Muscle of leg (tissue), 11 donors: ENCODE data around the gene TRIB2. TPM values are rescaled to one million over a fixed set of nuclear protein-coding genes. Genes with fewer than 3 reads are reported as not detected.

Experiments
- DNase-seq: peaks from one replicate; pipeline ENCODE4 v3.0.0; 2013
- H3K27ac ChIP-seq: one replicate; pipeline ENCODE4 v1.5.1; 2013; ENCODE audit warnings: mild to moderate bottlenecking, low read length, control low read depth
- H3K27me3 ChIP-seq: one replicate; pipeline ENCODE4 v1.6.1; 2013; ENCODE audit warnings: low read length; ENCODE audit not compliant: control insufficient read depth, insufficient read depth
- H3K36me3 ChIP-seq: one replicate; pipeline ENCODE4 v1.6.1; 2013; ENCODE audit warnings: low read length; ENCODE audit not compliant: control insufficient read depth, insufficient read depth
- H3K4me1 ChIP-seq: one replicate; pipeline ENCODE4 v1.6.1; 2013; ENCODE audit warnings: low read length; ENCODE audit not compliant: control insufficient read depth, insufficient read depth
- H3K4me3 ChIP-seq: one replicate; pipeline ENCODE4 v1.5.1; 2013; ENCODE audit warnings: low read length, control low read depth
- H3K9me3 ChIP-seq: replicated peaks from 2 replicates; pipeline ENCODE4 v1.6.1; 2013; ENCODE audit warnings: low read depth, low read length; ENCODE audit not compliant: control insufficient read depth
- WGBS: methylation state at CpG from one replicate; pipeline ENCODE4 v1.1.5; 2013; ENCODE audit warnings: missing lambda C conversion rate; ENCODE audit not compliant: insufficient coverage; 5-methylcytosine and 5-hydroxymethylcytosine counted together
- polyA plus RNA-seq, 8 donors: library from polyadenylated mRNA; unstranded; fragments of 120-200 nt; gene quantifications; one replicate each; pipeline versions ENCODE4 v1.2.1 to v1.2.3, GENCODE V29; 2013; ENCODE audit warnings: inconsistent platforms in 1 of 8, low replicate concordance in 1 of 8; ENCODE audit not compliant: insufficient read length in 8 of 8, insufficient read depth in 1 of 8
- total RNA-seq: library from RNA; stranded (reverse); fragments of 120-200 nt; gene quantifications from one replicate; pipeline ENCODE4 v1.2.4, GENCODE V29; 2013

Gene TRIB2
- total and polyA plus RNA-seq, 9 donors = 36.1 to 93.7 (median 64.2) TPM

DNA sequence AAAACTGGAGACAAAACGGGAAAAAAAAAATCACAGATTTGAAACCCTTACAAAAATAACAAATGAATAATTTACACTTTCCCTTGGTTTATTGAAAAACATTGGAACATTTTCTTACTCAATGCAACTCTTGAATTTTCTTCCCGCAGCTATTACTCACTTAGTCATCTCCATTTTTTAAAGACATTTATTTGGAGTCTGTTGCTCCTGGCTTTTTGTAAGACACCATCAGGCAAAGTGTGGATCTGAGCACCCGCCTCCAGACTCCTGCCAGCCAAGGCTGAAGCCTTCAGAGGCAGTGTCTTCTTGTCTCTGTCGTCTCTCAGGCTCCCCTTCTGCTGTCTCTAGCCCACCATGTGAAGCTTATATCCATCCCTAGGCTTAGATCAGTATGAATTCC is 46.2 kb downstream of the TRIB2 start:
- no peaks in the 10 kb centered on the region for H3K4me1 ChIP-seq
- WGBS = 73% methylated on average over 3 of the region's 4 CpGs
- no peak overlapping the region for H3K27ac ChIP-seq
- no peaks in the 10 kb centered on the region for H3K36me3 ChIP-seq
- DNase-seq = no peak
- no peak overlapping the region for H3K4me3 ChIP-seq
- H3K27me3 ChIP-seq = no peaks in the 10 kb centered on the region
- no peaks in the 10 kb centered on the region for H3K9me3 ChIP-seq

- no peak for DNase-seq
- H3K9me3 ChIP-seq = no peaks in the 10 kb centered on the region
- no peaks in the 10 kb centered on the region for H3K36me3 ChIP-seq
- no CpG with 5 or more reads among the region's 4 CpGs for WGBS
- no peak overlapping the region for H3K4me3 ChIP-seq
- no peaks in the 10 kb centered on the region for H3K4me1 ChIP-seq
- no peaks in the 10 kb centered on the region for H3K27me3 ChIP-seq
- no peak overlapping the region for H3K27ac ChIP-seq
Measured at GRCh38 chr2:12763486-12763885, 46.8 kb downstream of the TRIB2 start.

DNA sequence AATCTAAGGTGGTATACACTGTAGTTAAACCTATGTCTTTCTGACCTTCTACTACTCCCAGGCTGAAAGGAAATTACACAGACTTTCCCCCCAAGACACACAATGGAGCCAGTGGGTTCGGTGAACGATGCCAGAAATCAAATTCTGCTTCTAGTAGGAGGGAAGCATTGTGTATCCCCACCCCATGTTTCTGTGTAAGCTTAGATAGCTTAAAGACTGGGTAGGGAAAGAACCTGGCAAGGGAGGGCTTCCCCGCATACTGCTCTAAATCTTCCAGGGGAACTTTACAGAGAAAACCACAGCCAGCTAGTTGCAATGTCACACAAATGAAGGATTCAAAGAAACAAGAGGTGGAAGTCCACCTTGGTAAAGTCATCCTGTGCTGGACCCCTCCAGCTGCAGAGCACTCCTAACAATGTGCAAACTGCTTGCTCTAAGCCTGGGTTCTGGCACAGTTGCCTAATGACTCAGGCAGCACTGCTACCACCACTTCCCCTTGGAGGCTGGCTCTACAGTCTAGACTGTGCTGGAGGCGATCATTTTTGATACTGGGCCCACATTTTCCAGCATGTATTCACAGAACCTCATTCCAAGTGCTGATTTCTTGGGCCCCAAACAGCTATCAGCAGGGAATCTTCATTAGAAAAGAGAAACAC is 47.5 kb downstream of the TRIB2 start:
- H3K27ac ChIP-seq = no peak overlapping the region
- no CpG with 5 or more reads among the region's 4 CpGs for WGBS

DNA sequence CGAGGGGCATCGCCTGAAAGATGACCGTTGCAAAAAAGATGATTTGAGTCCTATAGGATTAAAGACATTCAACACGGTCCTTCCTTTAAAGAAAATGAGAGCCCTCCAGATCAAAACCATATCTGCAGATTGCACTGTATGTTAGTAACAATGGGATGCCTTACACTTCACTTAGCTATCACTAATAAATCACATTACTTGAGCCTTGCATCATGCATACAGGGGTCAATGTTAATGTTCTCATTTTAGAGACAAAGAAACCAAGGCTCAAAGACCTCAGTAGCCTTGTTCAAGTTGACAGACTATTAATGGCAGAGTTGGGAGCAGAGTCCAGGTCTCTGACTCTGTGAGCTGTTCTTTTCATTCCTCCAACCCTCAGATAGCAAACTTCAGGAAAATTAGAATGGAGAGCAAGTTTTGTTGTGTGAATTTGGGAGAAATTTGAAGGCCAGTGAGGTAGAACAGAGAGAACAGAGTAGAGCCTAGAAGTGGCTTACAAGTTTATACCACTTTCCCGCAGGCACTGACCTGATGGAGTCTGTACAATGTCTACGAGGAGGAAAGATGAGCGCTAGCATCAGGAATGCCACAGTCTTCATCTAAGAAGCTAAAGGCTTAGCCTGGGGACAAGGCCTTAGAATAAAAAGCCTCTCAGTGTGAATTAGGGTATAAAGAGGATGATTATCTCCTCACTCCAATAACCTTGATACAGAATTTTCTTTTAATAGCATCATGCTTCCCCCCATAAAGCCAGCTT is 48.3 kb downstream of the TRIB2 start:
- Histone ChIP-seq H3K4me3 (no peak overlapping the region), H3K4me1 (peaks cover 3% of the 10 kb centered on the region), H3K27ac (no peak overlapping the region), H3K27me3 (no peaks in the 10 kb centered on the region), H3K9me3 (no peaks in the 10 kb centered on the region), H3K36me3 (no peaks in the 10 kb centered on the region)
- DNase-seq = no peak
- WGBS = 70% methylated on average over 4 of the region's 7 CpGs

More for the DNA sequence above, 47.5 kb downstream of the TRIB2 start:
- Histone ChIP-seq H3K4me1 (no peaks in the 10 kb centered on the region), H3K9me3 (no peaks in the 10 kb centered on the region), H3K4me3 (no peak overlapping the region), H3K27me3 (no peaks in the 10 kb centered on the region), H3K36me3 (no peaks in the 10 kb centered on the region)
- no peak for DNase-seq

GRCh38 chr2:12766421-12766879 is 49.7 kb downstream of the TRIB2 start:
- no peak overlapping the region for H3K27ac ChIP-seq
- DNase-seq = peak; percentile 56
- H3K27me3 ChIP-seq = no peaks in the 10 kb centered on the region
- 59% methylated on average over 9 of the region's 12 CpGs for WGBS
- no peak overlapping the region for H3K4me3 ChIP-seq
- no peaks in the 10 kb centered on the region for H3K9me3 ChIP-seq
- peaks cover 3% of the 10 kb centered on the region for H3K4me1 ChIP-seq
- H3K36me3 ChIP-seq = no peaks in the 10 kb centered on the region

DNA sequence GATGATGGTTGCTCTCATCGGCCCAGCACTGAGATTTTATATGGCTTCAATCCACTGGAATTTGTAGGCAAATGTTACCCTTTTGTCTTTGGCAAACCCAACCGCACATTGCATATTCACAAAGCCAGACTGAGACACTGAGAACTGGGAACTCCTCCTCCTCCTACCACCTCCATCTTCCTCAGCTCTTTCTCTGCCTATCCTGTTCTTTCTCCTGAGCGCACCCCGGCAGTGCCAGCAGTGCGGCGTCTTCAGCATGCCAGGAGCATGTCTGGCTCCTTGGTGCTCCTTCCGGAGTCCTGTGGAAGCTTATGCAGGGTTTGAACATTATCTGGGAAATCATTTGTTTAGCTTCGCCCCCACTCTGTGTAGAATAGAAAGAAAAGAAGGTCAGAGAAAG is 50.8 kb downstream of the TRIB2 start:
- no peak for DNase-seq
- H3K4me3 ChIP-seq = no peak overlapping the region
- no peak overlapping the region for H3K27ac ChIP-seq
- H3K36me3 ChIP-seq = no peaks in the 10 kb centered on the region
- no peaks in the 10 kb centered on the region for H3K27me3 ChIP-seq
- 82% methylated on average over 5 of the region's 8 CpGs for WGBS
- H3K9me3 ChIP-seq = no peaks in the 10 kb centered on the region
- H3K4me1 ChIP-seq = peaks cover 3% of the 10 kb centered on the region

DNA sequence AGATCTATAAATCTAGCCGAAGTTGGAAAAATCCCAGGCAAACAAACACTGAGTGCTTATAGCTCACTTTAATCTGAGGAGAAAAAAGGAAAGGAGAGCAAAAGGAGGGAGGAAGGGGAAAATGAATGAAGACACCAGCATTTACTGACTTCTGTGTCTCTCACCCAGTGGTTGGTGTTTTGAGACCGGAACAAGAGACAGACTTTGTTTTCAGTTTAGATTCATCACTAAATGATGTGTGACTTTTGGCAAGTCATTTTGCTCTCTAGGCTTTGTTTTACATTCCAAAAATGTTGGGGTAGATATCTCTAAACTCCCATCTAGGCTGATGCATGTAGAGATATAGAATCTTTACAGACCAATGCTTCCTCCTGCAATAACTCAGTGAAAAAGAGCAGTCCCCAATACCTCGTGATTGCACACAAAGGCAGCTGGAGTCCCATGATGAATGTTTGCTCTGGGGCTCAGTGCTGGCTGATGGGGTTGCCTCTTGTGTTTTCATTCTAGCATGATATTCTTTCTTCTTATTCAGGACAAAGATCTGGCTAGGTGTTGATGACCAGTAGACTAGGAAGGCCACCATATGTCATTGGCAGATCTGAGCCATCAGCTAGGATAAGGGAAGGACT is 51.4 kb downstream of the TRIB2 start:
- Histone ChIP-seq H3K27me3 (no peaks in the 10 kb centered on the region), H3K9me3 (no peaks in the 10 kb centered on the region), H3K36me3 (no peaks in the 10 kb centered on the region), H3K4me1 (peaks cover 3% of the 10 kb centered on the region), H3K4me3 (no peak overlapping the region), H3K27ac (no peak overlapping the region)
- no CpG with 5 or more reads among the region's 3 CpGs for WGBS
- no peak for DNase-seq

- Histone ChIP-seq H3K36me3 (no peaks in the 10 kb centered on the region), H3K4me3 (no peak overlapping the region), H3K27me3 (no peaks in the 10 kb centered on the region), H3K27ac (no peak overlapping the region), H3K9me3 (no peaks in the 10 kb centered on the region), H3K4me1 (peaks cover 3% of the 10 kb centered on the region)
- WGBS = 36% methylated on average over 7 of the region's 9 CpGs
- peak; percentile 88 for DNase-seq
Measured at GRCh38 chr2:12769492-12770105, 52.9 kb downstream of the TRIB2 start.

- no peaks in the 10 kb centered on the region for H3K36me3 ChIP-seq
- H3K27me3 ChIP-seq = no peaks in the 10 kb centered on the region
- no peak overlapping the region for H3K4me3 ChIP-seq
- DNase-seq = no peak
- 54% methylated on average over 2 of the region's 8 CpGs for WGBS
- peaks cover 3% of the 10 kb centered on the region for H3K4me1 ChIP-seq
- H3K27ac ChIP-seq = no peak overlapping the region
- peaks cover 2% of the 10 kb centered on the region for H3K9me3 ChIP-seq
Measured at GRCh38 chr2:12770300-12770968, 53.7 kb downstream of the TRIB2 start.
